Body of pancreas (tissue), 4 donors: ENCODE measurements around the gene ADNP2.

Source experiments
- POLR2A ChIP-seq, 3 donors: fragments of 450-650 bp; IDR thresholded peaks; one replicate each; pipeline ENCODE4 v1.6.1; 2016; ENCODE audit warnings: antibody characterized with exemption in 3 of 3, mild to moderate bottlenecking in 2 of 3
- TF ChIP-seq, protein P1 (sequence below), 7 experiments: fragments of 450-650 bp in 4 of 7; fragments of 200-600 bp in 3 of 7; sonication (generic) in 3 of 7; IDR thresholded peaks; one replicate each; pipeline ENCODE4 v1.5.1; 2016 to 2019; ENCODE audit warnings: antibody characterized with exemption in 7 of 7

DNA sequence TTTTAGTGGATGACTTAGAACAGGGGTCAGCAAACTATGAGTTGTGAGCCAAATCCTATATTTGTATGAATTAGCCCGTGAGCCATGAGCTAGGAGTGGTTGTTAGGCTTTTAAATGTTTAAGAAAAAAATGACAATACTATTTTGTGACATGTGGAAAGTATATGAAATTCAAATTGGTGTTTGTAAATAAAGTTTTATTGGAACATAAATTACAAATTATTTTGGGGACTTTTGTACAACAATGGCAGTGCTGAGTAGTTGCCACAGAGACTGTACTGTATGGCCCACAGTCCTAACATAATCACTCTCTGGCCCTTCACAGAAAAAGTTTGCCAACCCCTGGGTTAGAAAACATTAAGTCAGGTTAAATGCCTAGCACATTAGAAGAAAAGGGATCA lies 26.1 kb downstream of the ADNP2 start:
- TF ChIP-seq, protein P1, sequence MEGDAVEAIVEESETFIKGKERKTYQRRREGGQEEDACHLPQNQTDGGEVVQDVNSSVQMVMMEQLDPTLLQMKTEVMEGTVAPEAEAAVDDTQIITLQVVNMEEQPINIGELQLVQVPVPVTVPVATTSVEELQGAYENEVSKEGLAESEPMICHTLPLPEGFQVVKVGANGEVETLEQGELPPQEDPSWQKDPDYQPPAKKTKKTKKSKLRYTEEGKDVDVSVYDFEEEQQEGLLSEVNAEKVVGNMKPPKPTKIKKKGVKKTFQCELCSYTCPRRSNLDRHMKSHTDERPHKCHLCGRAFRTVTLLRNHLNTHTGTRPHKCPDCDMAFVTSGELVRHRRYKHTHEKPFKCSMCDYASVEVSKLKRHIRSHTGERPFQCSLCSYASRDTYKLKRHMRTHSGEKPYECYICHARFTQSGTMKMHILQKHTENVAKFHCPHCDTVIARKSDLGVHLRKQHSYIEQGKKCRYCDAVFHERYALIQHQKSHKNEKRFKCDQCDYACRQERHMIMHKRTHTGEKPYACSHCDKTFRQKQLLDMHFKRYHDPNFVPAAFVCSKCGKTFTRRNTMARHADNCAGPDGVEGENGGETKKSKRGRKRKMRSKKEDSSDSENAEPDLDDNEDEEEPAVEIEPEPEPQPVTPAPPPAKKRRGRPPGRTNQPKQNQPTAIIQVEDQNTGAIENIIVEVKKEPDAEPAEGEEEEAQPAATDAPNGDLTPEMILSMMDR (IDR thresholded peaks at IDR 0.05) = no peak
- no peak for TF ChIP-seq POLR2A (IDR thresholded peaks at IDR 0.05)
